Bladder microvascular endothelial cell (primary cell): Measurements from ENCODE around the gene GRIN1. TPM values are rescaled to one million over a fixed set of nuclear protein-coding genes. Genes with fewer than 3 reads are reported as not detected.

Experiments used
- total RNA-seq: library from RNA; depleted of rRNA; stranded (reverse); fragments of >200 nt; gene quantifications from 2 replicates; pipeline ENCODE4 v1.2.3, GENCODE V29; 2014

The GRIN1 gene
- under 0.01 and 0.06 TPM in 2 replicates for total RNA-seq

DNA sequence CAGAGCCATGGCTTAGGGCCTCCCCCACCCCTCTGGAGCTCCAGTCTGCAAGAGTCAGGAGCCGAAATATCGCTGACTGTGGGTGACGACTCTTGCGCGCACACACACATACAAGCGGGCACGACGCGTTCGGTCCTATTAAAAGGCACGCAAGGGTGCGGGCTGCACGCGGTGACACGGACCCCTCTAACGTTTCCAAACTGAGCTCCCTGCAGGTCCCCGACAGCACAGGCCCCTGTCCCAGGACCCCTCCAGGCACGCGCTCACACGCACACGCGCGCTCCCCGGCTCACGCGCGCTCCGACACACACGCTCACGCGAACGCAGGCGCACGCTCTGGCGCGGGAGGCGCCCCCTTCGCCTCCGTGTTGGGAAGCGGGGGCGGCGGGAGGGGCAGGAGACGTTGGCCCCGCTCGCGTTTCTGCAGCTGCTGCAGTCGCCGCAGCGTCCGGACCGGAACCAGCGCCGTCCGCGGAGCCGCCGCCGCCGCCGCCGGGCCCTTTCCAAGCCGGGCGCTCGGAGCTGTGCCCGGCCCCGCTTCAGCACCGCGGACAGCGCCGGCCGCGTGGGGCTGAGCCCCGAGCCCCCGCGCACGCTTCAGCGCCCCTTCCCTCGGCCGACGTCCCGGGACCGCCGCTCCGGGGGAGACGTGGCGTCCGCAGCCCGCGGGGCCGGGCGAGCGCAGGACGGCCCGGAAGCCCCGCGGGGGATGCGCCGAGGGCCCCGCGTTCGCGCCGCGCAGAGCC is at the start of gene GRIN1:
Gene GRIN1, plus strand, starts transcription at position 433 of the 746 bp plus-strand sequence. CDS start 333 bp downstream, outside the sequence.

DNA sequence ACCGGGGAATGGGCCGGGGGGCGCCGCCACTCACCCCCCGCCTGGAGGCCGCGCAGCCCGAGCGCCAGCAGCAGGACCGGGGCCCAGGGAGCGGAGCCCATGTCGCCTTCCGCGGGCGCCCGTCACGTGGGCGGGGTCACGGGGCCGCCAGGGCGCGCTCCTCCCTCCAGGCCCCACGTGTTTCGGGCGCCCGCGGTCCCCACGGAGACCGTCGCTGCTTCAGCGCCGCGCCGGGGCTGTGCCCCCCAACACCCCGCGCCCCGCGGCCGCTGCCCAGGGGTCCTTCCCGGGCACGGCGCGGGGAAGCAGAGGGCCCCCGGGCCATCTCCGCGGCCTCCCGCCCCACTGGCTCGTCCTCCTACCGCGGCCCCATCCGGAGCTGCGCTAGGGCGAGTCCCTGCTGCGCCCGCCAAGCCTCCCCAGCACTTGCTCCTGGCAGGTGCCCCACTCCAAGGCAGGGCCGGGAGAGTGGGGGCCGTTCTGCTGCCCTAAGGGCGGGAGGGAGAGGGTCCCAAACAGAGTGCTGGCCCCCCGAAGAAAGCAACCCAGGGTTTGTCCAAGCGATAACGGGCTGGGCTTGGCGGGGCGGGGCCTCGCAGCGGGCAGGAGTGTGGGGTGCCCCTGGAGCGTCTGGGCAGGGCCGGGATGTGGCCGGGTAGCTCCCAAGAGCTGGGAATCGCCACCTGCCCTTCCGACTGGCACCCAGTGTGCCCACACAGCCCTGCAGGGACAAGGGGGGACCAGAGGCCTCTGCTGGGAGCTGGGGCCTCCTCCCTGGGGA is 24.2 kb upstream of the GRIN1 start, which contains the start of gene DPP7:
Gene DPP7, minus strand, starts transcription at position 121 of the 781 bp plus-strand sequence. Its CDS starts 20 bp downstream, at position 101.

DNA sequence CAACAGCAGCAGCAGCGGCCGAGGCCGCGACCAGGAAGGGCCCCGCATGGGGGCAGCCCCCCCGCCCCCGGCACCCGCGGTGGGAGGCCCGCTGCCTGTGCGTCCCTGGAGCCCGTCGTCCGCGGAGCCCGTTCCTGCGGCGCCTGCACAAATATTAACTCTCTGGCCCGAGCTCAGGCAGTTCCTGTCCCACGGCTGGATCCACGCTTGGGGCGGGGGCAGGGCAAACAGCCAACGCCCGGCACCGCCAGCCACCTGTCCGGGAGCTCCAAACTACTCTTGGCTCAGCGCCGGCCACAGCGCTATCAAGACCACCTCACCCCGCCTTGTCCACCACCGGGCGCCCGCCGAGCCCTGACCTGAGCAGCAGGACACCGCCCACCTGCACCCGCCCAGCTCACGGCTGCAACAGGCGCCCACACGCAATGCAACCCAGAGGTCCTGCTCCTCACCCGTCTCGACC is 31.0 kb downstream of the GRIN1 start, which contains the start of gene LRRC26:
Gene LRRC26, minus strand, starts transcription at position 156 of the 463 bp plus-strand sequence. Its CDS starts 108 bp downstream, at position 48.

DNA sequence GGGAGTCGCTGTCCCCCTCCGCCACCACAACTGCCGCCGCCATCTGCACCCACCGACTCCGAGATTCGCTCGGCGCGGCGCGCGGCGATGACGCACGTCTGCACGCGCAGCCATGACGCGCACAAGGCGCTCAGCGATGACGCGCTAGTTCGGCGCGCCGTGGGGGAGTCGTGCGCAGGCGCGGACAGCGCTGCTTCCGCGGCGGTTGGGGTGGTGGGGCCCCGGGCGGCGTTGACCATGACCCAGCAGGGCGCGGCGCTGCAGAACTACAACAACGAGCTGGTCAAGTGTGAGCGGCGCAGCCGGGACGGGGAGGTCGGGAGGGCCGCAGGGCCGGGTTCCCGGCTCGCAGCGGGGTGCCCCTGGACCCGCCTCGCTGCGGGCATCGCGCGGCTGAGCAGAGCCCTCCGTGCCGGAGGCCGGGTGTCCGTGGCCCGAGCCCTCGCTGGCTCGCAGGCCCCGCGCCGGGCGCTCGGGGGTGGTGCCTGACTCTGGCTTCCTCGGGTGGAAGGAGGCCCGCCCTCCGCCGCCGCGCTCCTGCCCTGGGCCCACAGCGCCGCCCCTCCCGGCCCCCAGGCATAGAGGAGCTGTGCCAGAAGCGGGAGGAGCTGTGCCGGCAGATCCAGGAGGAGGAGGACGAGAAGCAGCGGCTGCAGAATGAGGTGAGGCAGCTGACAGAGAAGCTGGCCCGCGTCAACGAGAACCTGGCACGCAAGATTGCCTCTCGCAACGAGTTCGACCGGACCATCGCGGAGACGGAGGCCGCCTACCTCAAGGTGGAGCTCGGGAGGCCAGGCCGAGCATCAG is 49.7 kb downstream of the GRIN1 start, which contains the start of the genes ANAPC2 and SSNA1:
Gene ANAPC2, minus strand, starts transcription at position 71 of the 807 bp plus-strand sequence. Its CDS starts 28 bp downstream, at position 43.
Gene SSNA1, plus strand, starts transcription at position 187 of the 807 bp plus-strand sequence. Its CDS starts 51 bp downstream, at position 238.

DNA sequence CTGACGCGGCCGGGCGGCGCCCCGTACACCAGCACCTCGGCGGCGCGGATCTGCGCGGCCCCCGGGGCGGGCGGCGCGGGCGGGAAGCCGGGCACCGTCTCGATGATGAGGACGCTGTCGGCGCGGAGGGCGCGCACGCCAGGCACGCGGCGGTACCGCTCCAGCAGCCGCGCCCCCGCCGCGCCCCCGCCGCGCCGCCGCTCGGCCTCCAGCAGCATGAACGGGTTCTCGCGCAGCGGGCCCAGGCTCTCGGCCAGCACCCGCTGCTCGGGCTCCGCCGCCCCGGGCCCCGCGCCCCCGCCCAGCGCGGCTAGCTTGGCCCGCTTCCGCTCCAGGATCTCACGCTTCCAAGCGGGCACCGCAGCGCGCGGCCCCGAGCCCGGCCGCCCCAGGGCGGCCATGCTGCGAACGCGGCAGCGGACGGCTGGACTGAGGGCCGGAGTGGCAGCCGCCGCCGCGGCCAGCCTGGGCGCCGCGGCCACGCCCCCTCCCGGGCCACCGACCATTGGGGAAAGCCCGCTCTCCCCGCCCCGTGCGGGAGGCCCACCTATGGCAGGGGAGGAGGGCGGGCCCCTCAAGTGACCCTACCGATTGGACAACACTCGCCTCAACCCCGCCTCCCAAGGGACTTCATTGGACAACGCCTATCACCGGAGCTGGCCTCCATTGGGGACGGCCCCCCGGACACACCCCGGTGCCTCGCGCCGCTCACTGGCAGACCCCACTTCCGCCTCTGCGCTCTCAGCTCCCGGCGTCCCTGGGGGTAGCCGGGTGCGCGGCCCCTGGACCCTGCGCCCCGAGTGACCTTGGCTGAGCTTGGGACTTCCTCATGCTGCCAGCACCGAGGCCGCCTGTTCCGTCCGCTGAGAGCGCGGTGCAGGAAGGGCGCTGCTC is 61.6 kb downstream of the GRIN1 start, which contains the start of gene TPRN:
Gene TPRN, minus strand, starts transcription at position 431 of the 894 bp plus-strand sequence. Its CDS starts 30 bp downstream, at position 401.

DNA sequence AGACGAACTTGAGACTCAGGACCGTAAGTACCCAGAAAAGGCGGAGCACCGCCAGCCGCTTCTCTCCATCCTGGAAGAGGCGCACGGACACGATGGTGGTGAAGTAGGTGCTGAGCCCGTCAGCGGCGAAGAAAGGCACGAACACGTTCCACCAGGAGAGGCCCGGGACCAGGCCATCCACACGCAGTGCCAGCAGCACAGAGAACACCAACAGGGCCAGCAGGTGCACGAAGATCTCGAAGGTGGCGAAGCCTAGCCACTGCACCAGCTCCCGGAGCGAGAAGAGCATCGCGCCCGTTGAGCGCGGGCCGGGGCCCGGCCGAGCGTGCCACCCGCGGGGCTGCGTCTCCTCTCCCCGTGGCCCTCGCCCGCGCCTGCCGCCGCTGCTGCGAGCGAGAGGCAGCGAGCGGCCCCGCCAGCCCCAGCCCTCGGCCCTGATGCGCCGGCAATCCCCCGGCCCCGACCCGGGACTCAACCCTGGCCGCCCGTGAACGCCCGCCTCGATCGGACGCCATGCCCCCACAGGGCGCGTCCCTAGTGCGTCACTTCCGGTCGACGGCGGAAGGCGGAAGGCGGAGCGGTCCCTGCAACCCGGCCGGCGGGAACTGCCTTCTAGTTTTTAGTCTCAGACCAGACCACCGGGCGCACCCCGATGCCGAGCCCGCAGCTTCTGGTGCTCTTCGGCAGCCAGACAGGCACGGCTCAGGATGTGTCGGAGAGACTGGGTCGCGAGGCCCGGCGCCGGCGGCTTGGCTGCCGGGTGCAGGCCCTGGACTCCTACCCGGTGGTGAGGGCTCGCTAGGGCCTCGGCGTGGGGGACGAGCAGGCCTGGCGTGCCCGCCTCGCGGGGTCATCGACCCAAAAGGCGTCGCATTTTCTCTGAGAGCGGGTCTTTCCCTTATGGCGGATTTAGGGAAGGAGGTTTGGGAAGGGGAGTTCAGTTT is 66.4 kb downstream of the GRIN1 start, which contains the start of the genes NDOR1 and TMEM203:
Gene NDOR1, plus strand, starts transcription at position 575 of the 944 bp plus-strand sequence. Its CDS starts 78 bp downstream, at position 653.
Gene TMEM203, minus strand, starts transcription at position 523 of the 944 bp plus-strand sequence. Its CDS starts 234 bp downstream, at position 289.

Other genes starting within 250 kb of the GRIN1 start
- gene FBXW5, start 194.4 kb upstream of the GRIN1 start, total RNA-seq, result 151 and 202 TPM in 2 replicates
- 1.2 TPM in 1 of 2 replicates, not detected in the other for gene C8G, start 193.9 kb upstream of the GRIN1 start, total RNA-seq
- gene LCN12, start 186.9 kb upstream of the GRIN1 start, total RNA-seq, result 0.19 TPM in 1 of 2 replicates, not detected in the other
- gene PTGDS, start 161.7 kb upstream of the GRIN1 start, total RNA-seq, result 0.38 TPM in 1 of 2 replicates, not detected in the other
- 0.06 TPM in 1 of 2 replicates, not detected in the other for gene LCNL1, start 156.2 kb upstream of the GRIN1 start, total RNA-seq
- gene PAXX, start 146.7 kb upstream of the GRIN1 start, total RNA-seq, result 7.7 and 10.7 TPM in 2 replicates
- gene CLIC3, start 142.6 kb upstream of the GRIN1 start, total RNA-seq, result not detected in 2 replicates
- gene ABCA2, start 110.9 kb upstream of the GRIN1 start, total RNA-seq, result 5.0 and 29.3 TPM in 2 replicates
- gene FUT7, start 107.1 kb upstream of the GRIN1 start, total RNA-seq, result not detected in 2 replicates
- gene NPDC1, start 93.0 kb upstream of the GRIN1 start, total RNA-seq, result 29.6 and 30.9 TPM in 2 replicates
- gene ENTPD2, start 85.1 kb upstream of the GRIN1 start, total RNA-seq, result under 0.01 TPM in 1 of 2 replicates, not detected in the other
- 8.8 and 13.6 TPM in 2 replicates for gene SAPCD2, start 68.6 kb upstream of the GRIN1 start, total RNA-seq
- 12.1 and 23.3 TPM in 2 replicates for gene UAP1L1, start 61.6 kb upstream of the GRIN1 start, total RNA-seq
- gene MAN1B1, start 52.2 kb upstream of the GRIN1 start, total RNA-seq, result 58.6 and 66.0 TPM in 2 replicates
- 77.9 and 85.8 TPM in 2 replicates for gene DPP7, start 24.4 kb upstream of the GRIN1 start, total RNA-seq
- not detected in 2 replicates for gene LRRC26, start 30.9 kb downstream of the GRIN1 start, total RNA-seq
- not detected in 2 replicates for gene TMEM210, start 32.9 kb downstream of the GRIN1 start, total RNA-seq
- 21.0 and 37.3 TPM in 2 replicates for gene ANAPC2, start 49.4 kb downstream of the GRIN1 start, total RNA-seq
- 96.5 and 111 TPM in 2 replicates for gene SSNA1, start 49.5 kb downstream of the GRIN1 start, total RNA-seq
- 3.2 and 3.4 TPM in 2 replicates for gene TPRN, start 61.6 kb downstream of the GRIN1 start, total RNA-seq
- 17.2 and 23.9 TPM in 2 replicates for gene TMEM203, start 66.5 kb downstream of the GRIN1 start, total RNA-seq
- gene NDOR1, start 66.5 kb downstream of the GRIN1 start, total RNA-seq, result 2.3 and 3.3 TPM in 2 replicates
- gene RNF208, start 83.1 kb downstream of the GRIN1 start, total RNA-seq, result 0.16 and 0.31 TPM in 2 replicates
- gene CYSRT1, start 86.0 kb downstream of the GRIN1 start, total RNA-seq, result 0.16 TPM in 1 of 2 replicates, not detected in the other
- not detected in 2 replicates for gene RNF224, start 88.3 kb downstream of the GRIN1 start, total RNA-seq
- gene SLC34A3, start 91.7 kb downstream of the GRIN1 start, total RNA-seq, result not detected in 2 replicates
- gene TUBB4B, start 102.1 kb downstream of the GRIN1 start, total RNA-seq, result 196 and 202 TPM in 2 replicates
- not detected in 2 replicates for gene STPG3, start 112.1 kb downstream of the GRIN1 start, total RNA-seq
- gene NELFB, start 116.2 kb downstream of the GRIN1 start, total RNA-seq, result 63.6 and 66.1 TPM in 2 replicates
- gene TOR4A, start 138.6 kb downstream of the GRIN1 start, total RNA-seq, result 14.9 and 27.1 TPM in 2 replicates
- 28.1 and 30.0 TPM in 2 replicates for gene NRARP, start 163.1 kb downstream of the GRIN1 start, total RNA-seq